Thoracic aorta (tissue), 2 donors: ENCODE data around the gene OPRL1. TPM values are rescaled to one million over a fixed set of nuclear protein-coding genes. Genes with fewer than 3 reads are reported as not detected.
A peak's percentile ranks its signal among the peaks of the same experiment; 100 is the strongest.

Experiments
- ATAC-seq: fragments of 150-250 bp; one replicate; pipeline ENCODE4 v1.8.0; 2017; ENCODE audit warnings: low read depth; ENCODE audit not compliant: insufficient number of reproducible peaks, low FRiP score
- DNase-seq: peaks from one replicate; pipeline ENCODE4 v3.0.0-alpha.2; 2020; ENCODE audit warnings: low spot score
- H3K27ac ChIP-seq, 2 donors: fragments of 200-600 bp; sonication (generic); 1 replicate in 1 of 2; 2 replicates in 1 of 2; pipeline ENCODE4 v1.5.1; 2016; ENCODE audit warnings: mild to moderate bottlenecking in 2 of 2, moderate library complexity in 2 of 2
- H3K27me3 ChIP-seq: fragments of 200-600 bp; sonication (generic); replicated peaks from 2 replicates; pipeline ENCODE4 v1.6.0; 2016; ENCODE audit warnings: mild to moderate bottlenecking; ENCODE audit not compliant: insufficient read depth
- H3K36me3 ChIP-seq: fragments of 200-600 bp; sonication (generic); one replicate; pipeline ENCODE4 v1.5.1; 2016
- H3K4me1 ChIP-seq, 2 donors: fragments of 200-600 bp; sonication (generic); 1 replicate in 1 of 2; 2 replicates in 1 of 2; pipeline versions ENCODE4 v1.5.1 to v1.6.0; 2016; ENCODE audit warnings: low read depth in 2 of 2, mild to moderate bottlenecking in 1 of 2; ENCODE audit not compliant: control insufficient read depth in 1 of 2
- H3K4me3 ChIP-seq: fragments of 200-600 bp; sonication (generic); 2 replicates; pipeline ENCODE4 v1.5.1; 2016; ENCODE audit warnings: mild to moderate bottlenecking
- H3K9me3 ChIP-seq: fragments of 200-600 bp; sonication (generic); 2 replicates; pipeline ENCODE4 v1.5.1; 2016
- total RNA-seq, 2 donors: library from RNA; depleted of rRNA; stranded (reverse); fragments of >200 nt; gene quantifications; one replicate each; pipeline versions ENCODE4 v1.1.0 to v1.2.3, GENCODE V29; 2016
- TF ChIP-seq, protein P1 (sequence below): fragments of 200-600 bp; sonication (generic); IDR thresholded peaks from one replicate; pipeline ENCODE4 v1.5.1; 2019; ENCODE audit warnings: antibody characterized with exemption

The OPRL1 gene
- total RNA-seq, 2 donors from 2014 or later: 1.1 to 3.2 TPM

DNA sequence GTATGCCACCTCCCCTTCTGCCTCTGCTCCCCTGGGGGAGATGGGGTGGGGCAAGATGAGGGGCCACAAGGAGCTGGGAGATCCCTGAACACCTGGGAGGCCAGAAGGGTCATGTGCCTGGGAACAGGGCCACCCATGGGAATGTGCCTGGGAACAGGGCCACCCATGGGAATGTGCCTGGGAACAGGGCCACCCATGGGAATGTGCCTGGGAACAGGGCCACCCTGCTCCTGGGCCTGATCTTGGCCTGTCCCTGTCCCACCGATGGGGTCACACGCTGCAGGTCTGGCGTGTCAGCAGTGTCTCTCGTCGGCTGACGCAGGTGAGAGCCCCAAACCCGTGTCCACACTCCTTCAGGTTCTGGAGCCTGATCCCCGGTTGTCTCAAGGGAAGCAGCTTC lies 4.9 kb upstream of the OPRL1 start:
- peaks cover 20% of the 10 kb centered on the region for H3K36me3 ChIP-seq
- TF ChIP-seq, protein P1, sequence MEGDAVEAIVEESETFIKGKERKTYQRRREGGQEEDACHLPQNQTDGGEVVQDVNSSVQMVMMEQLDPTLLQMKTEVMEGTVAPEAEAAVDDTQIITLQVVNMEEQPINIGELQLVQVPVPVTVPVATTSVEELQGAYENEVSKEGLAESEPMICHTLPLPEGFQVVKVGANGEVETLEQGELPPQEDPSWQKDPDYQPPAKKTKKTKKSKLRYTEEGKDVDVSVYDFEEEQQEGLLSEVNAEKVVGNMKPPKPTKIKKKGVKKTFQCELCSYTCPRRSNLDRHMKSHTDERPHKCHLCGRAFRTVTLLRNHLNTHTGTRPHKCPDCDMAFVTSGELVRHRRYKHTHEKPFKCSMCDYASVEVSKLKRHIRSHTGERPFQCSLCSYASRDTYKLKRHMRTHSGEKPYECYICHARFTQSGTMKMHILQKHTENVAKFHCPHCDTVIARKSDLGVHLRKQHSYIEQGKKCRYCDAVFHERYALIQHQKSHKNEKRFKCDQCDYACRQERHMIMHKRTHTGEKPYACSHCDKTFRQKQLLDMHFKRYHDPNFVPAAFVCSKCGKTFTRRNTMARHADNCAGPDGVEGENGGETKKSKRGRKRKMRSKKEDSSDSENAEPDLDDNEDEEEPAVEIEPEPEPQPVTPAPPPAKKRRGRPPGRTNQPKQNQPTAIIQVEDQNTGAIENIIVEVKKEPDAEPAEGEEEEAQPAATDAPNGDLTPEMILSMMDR: no peak
- DNase-seq: no peak
- H3K4me1 ChIP-seq: peaks cover 11 to 16% of the 10 kb centered on the region in 2 donors
- H3K27ac ChIP-seq: no peak overlapping the region
- H3K9me3 ChIP-seq: no peaks in the 10 kb centered on the region
- H3K27me3 ChIP-seq: no peaks in the 10 kb centered on the region
- H3K4me3 ChIP-seq: no peak overlapping the region
- ATAC-seq: no peak

DNA sequence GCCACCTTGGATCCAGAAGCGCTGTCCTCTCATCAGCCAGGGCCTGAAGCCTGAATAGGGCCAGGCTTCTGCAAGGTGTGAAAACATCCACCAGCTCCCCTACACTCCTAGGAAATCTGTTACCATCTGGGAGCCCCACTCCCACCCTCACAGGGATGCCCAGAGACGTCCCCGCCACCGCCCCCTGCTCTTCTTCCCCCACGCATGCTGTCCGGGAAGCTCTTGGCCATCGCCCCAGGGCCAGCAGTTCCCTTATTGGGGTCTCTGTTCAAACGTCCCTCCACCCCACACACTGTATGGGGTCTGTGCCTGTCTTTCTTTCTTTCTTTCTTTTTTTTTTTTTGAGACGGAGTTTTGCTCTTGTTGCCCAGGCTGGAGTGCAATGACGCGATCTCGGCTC lies 4.3 kb upstream of the OPRL1 start:
- TF ChIP-seq, protein P1: no peak
- DNase-seq (no peak), ATAC-seq (no peak)
- no peak overlapping the region for H3K27ac ChIP-seq
- H3K27me3 ChIP-seq: no peaks in the 10 kb centered on the region
- H3K9me3 ChIP-seq: no peaks in the 10 kb centered on the region
- peaks cover 11 to 21% of the 10 kb centered on the region in 2 donors for H3K4me1 ChIP-seq
- H3K36me3 ChIP-seq: peaks cover 17% of the 10 kb centered on the region
- H3K4me3 ChIP-seq: no peak overlapping the region

DNA sequence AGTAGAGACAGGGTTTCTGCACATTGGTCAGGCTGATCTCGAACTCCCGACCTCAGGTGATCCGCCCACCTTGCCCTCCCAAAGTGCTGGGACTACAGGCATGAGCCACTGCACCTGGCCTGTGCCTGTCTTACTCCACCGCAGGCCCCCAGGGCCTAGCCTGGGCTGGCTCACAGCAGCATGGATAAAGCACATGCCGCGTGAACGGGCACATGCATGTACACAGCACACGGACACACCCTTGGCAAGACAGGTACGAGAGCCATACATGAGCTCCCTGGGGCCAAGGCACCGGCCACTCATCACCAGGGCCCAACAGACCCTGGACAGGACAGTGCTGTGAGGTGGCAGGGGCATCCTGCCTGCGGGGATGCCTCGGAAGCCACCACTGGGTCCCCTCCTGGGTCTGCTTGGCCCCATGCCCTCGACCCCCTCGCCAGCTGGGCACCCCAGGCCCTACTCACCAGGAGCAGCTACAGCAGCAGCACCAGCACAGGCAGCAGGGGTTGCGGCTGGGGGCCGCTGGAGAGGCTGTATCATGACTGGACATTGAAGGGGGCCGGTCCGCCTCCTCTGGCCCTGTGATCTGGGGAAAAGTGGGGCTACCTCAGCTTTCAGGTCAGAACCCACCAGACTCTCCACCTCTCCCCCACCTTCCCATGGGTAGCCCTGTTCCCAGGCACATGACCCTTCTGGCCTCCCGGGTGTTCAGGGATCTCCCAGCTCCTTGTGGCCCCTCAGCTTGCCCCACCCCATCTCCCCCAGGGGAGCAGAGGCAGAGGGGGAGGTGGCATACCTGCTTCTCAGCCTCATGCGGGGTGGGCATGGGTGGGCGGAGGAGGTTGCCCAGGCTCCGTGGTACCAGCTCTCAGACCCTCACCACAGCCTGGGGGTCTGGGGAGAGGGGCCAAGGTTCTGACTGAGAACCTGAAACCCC lies 3.6 kb upstream of the OPRL1 start:
- Histone ChIP-seq H3K4me3 (peak overlapping the region; percentile 83), H3K27ac (no peak overlapping the region)

DNA sequence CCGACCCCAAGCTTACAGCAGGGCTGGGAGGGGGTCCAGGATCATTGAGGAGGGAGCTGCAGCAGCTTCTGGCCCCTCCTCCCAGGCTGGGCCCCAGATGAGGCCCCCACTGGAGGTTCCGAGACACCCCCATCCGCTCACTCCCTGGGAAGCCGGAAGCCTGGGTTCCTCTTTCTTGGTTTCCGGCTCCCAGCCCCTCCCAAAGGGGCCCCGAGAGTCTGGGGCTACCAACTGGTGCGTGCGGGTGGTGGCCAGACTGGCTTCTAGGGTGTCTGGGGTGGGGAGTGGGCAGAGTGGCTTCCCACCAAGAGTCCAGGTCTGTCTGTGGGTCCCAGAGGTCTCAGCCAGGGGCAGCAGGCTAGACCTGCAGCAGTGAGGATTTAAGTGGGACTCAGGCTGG lies 2.8 kb upstream of the OPRL1 start:
- TF ChIP-seq, protein P1: no peak
- no peak for ATAC-seq
- H3K4me1 ChIP-seq: peaks cover 11 to 22% of the 10 kb centered on the region in 2 donors
- H3K9me3 ChIP-seq: no peaks in the 10 kb centered on the region
- H3K27ac ChIP-seq: no peak overlapping the region
- H3K36me3 ChIP-seq: peaks cover 11% of the 10 kb centered on the region
- peak overlapping the region; percentile 83 for H3K4me3 ChIP-seq
- DNase-seq: no peak
- H3K27me3 ChIP-seq: no peaks in the 10 kb centered on the region

More for the DNA sequence above, 3.6 kb upstream of the OPRL1 start:
- TF ChIP-seq, protein P1: no peak
- Histone ChIP-seq H3K27me3 (no peaks in the 10 kb centered on the region), H3K36me3 (peaks cover 17% of the 10 kb centered on the region), H3K9me3 (no peaks in the 10 kb centered on the region), H3K4me1 (peaks cover 11 to 22% of the 10 kb centered on the region in 2 donors)
- ATAC-seq: no peak
- no peak for DNase-seq

DNA sequence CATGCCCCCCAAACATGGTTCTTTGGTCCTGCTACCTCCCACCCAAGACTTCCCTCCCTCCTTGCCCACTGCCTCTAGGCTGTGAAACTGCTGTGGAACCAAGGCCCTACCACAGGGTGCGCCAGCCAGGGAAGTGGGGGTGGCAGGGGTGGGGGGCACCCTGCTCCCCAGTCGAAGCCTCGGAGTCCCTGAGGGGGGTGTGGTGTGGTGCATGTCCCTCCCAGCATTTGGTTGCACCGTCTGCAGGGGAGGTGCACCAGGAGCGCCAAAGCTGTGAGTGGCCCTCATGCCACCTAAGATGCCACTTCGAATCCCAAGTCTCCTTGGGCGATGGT lies 2.4 kb upstream of the OPRL1 start:
- no peak for ATAC-seq
- peaks cover 8% of the 10 kb centered on the region for H3K36me3 ChIP-seq
- no peaks in the 10 kb centered on the region for H3K27me3 ChIP-seq
- peaks cover 11 to 22% of the 10 kb centered on the region in 2 donors for H3K4me1 ChIP-seq
- DNase-seq: no peak
- H3K4me3 ChIP-seq: peak overlapping the region; percentile 83
- no peaks in the 10 kb centered on the region for H3K9me3 ChIP-seq
- TF ChIP-seq, protein P1: no peak
- H3K27ac ChIP-seq: no peak overlapping the region
